Fibroblast of mammary gland (primary cell): ENCODE data around the gene COX4I1.

Source experiments
- DNase-seq: peaks from one replicate; pipeline ENCODE4 v3.0.0-alpha.2; 2010; ENCODE audit warnings: low read depth
- H3K4me3 ChIP-seq: 2 replicates; pipeline ENCODE4 v1.5.1; 2011; ENCODE audit warnings: low read depth, mild to moderate bottlenecking, low read length, moderate library complexity; ENCODE audit not compliant: control insufficient read depth
- CTCF ChIP-seq: conservative IDR thresholded peaks from 2 replicates; pipeline ENCODE4 v1.5.1; 2011; ENCODE audit warnings: low read depth, low read length, inconsistent platforms; ENCODE audit not compliant: control insufficient read depth, insufficient read depth

Gene COX4I1

DNA sequence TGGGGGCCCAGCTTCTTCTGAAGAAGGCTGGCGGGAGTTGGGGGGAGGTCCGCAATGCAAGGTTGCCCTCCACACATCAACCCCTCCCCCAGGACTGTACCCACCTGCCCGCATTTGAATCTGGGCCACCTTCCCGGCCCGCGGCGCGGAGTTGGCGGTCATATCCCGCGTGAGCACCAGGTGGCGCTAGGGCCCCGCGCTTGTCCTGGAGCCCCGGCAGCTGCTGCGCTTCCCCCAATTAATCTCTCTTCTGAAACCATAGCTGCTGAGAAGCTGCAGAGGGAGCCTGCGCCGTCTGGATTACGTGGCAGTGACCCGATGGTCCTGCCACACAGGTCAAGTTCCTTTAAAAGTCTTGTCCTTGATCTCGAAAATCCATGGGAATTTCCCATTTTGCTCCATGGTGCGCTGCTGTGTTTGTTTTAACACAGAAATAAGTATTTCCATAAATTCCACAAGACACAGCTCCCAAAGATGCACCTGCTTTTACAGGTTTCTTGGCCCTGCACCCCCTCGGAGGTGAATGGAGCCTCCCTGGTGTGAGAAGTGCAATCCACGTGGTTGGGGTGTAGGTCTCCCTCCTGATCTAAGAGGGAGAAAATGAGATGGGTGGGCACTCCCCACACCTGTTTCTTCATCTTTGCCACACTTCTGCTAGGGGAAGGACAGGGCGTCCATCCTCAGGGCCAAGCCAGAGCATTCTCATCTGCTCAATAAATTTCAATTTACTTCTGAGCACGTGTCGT lies 22.1 kb downstream of the COX4I1 start:
- no peak overlapping the region for H3K4me3 ChIP-seq
- DNase-seq = peak; percentile 69
- TF ChIP-seq CTCF = peak; percentile 74

DNA sequence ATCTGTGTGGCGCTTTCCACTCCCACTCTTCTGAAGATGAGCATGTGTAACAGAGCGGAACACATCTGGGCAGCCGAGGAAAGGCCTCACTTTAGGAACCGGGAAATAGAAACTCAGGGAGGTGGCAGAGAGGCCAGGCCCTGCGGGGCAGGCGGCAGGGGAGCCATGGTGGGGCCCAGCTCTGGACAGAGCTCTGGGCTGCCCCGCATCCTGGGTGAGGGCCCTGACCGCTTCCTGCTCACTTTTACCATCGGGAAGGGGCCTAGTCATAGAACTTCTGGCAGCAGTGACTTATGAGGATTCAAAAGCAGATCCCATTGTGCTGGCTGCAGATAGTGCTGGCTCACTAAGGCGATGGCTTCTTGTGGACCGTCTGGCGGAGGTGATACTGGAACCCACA lies 22.6 kb downstream of the COX4I1 start:
- TF ChIP-seq CTCF = no peak
- no peak overlapping the region for H3K4me3 ChIP-seq
- no peak for DNase-seq

DNA sequence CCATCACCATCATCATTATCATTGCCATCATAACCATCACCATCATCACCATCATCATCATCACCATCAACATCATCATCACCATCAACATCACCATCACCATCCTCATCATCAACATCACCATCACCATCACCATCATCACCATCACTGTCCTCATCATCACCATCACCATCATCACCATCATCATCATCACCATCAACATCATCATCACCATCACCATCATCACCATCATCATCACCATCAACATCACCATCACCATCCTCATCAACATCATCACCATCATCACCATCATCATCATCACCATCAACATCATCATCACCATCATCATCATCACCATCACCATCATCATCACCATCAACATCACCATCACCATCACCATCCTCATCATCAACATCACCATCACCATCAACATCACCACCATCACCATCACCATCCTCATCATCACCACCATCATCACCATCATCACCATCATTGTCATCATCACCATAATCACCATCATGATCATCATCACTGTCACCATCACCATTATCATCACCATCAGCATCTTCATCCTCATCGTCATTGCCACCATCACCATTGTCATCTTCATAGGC lies 23.9 kb downstream of the COX4I1 start:
- DNase-seq = no peak
- no peak overlapping the region for H3K4me3 ChIP-seq
- TF ChIP-seq CTCF = no peak

DNA sequence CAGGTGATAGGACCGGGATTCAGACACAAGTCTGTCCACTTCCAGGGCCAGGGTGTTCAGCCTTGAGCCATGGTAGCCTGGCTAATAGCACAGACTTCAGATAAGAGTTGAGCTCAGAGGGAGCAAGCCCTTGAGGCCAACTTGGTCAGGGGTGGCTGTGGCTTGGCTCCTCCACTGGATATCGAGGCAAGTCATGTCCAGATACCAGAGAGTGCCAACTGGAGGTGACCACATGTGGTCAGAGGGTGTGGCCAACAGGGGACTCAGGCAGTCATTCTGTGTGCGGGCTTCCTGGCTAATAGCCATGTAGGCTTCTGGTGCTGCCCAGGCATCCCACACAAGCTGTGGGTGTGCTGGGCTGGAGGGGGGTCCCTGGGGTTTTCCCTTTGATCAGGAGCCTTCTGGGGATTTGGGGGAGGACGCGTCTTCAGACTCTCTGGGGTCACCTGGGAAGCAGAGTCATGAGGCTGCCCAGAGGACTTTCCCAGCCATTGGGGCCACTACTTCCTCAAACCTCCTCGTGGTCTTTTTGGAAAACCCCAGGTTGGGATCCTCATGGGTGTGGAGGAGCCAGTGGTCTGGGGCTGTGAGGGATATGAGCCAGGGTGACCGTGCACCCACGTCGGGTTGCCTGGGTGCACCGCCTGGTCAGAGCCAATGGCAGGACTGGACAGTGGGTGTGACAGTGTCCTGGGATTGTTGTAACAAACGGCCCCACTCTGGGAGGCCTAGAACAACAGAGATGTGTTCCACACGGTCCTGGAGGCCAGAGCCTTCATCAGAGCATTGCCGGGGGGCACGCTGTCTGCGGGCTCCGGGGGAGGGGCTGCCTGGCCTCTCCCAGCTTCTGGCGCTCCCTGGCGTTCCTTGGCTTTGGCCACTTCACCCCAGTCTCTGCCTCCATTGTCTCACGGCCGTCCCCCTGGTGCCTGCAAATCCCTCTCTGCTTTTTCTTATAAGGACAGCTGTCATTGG lies 25.0 kb downstream of the COX4I1 start:
- no peak for TF ChIP-seq CTCF
- no peak for DNase-seq
- H3K4me3 ChIP-seq = no peak overlapping the region

DNA sequence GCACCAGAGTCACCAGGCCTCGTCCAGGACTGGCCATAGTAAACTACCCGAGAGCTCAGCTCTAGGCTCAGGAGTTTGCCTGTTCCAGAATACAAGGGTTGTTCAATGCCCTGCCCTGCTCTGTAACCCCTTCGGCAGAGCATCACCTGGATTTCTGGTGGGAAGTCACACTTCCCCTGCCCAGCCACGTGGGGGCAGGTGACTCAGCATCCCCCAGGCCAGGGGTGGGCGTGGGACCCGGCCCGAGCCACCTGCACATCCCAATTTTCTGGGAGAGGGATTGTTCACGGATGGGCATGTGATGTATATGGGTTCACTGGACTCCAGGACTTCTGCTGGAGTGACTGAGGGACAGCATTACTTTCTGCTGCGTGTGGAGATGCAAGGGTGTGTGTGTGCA lies 25.8 kb downstream of the COX4I1 start:
- no peak for TF ChIP-seq CTCF

GRCh38 chr16:85826686-85827247 lies 27.3 kb downstream of the COX4I1 start:
- no peak for DNase-seq
- no peak for TF ChIP-seq CTCF
- H3K4me3 ChIP-seq = no peak overlapping the region

More for the DNA sequence above, 25.8 kb downstream of the COX4I1 start:
- no peak overlapping the region for H3K4me3 ChIP-seq
- DNase-seq = no peak
